GM18907 (cell line): ENCODE results near the gene MED12.

Experiments
- ATAC-seq: cut with Tn5 transposase; IDR thresholded peaks from one replicate; pipeline ENCODE4 v1.9.1; 2021; ENCODE audit warnings: mild to moderate bottlenecking, moderate library complexity; ENCODE audit not compliant: unreplicated experiment

The MED12 gene

GRCh38 chrX:71184803-71185495 lies 66.6 kb downstream of the MED12 start:
- ATAC-seq: no peak

- ATAC-seq: no peak
These were observed 72.9 kb downstream of the MED12 start for GRCh38 chrX:71191248-71191647.
